Body of pancreas (tissue), 4 donors: Measurements from ENCODE around the gene LARP7.
"Not testable (repeated sequence)": the region's sequence is repeated elsewhere in the genome, so short reads cannot be mapped to it uniquely, and the experiment has no call there.

Source experiments
- CTCF ChIP-seq, 7 experiments: fragments of 450-650 bp in 4 of 7; fragments of 200-600 bp in 3 of 7; sonication (generic) in 3 of 7; IDR thresholded peaks; one replicate each; pipeline ENCODE4 v1.5.1; 2016 to 2019; ENCODE audit warnings: antibody characterized with exemption in 7 of 7
- POLR2A ChIP-seq, 3 donors: fragments of 450-650 bp; IDR thresholded peaks; one replicate each; pipeline ENCODE4 v1.6.1; 2016; ENCODE audit warnings: antibody characterized with exemption in 3 of 3, mild to moderate bottlenecking in 2 of 3

- not testable (repeated sequence) for TF ChIP-seq POLR2A, CTCF (IDR thresholded peaks at IDR 0.05)
Measured at GRCh38 chr4:112656115-112656514, 19.2 kb downstream of the LARP7 start.
